ENCODE results near the gene CACNA1H.
"Not testable (repeated sequence)": the region's sequence is repeated elsewhere in the genome, so short reads cannot be mapped to it uniquely, and the experiment has no call there.

DNA sequence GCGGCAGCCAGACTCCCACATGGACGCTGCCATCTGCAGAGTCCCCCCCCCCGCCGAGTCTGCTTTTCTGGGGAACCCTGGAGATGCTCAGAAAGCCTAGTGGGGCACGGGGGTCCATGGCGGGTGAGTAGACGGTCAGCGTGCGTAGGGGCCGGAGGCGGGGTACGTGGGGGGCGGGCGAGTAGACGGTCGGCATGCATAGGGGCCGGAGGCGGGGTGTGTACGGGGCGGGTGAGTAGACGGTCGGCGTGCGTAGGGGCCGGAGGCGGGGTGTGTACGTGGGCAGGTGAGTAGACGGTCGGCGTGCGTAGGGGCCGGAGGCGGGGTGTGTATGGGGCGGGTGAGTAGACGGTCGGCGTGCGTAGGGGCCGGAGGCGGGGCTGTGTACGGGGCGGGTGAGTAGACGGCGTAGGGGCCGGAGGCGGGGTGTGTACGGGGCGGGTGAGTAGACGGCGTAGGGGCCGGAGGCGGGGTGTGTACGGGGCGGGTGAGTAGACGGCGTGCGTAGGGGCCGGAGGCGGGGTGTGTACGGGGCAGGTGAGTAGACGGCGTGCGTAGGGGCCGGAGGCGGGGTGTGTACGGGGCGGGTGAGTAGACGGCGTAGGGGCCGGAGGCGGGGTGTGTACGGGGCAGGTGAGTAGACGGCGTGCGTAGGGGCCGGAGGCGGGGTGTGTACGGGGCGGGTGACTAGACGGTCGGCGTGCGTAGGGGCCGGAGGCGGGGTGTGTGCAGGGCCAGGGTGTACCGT lies 32.7 kb downstream of the CACNA1H start:
- not testable (repeated sequence) for TF ChIP-seq EZH2 (IDR thresholded peaks at IDR 0.05; ENCODE audit: insufficient read depth, poor library complexity, severe bottlenecking); EZH2phosphoT487 (IDR thresholded peaks at IDR 0.05; ENCODE audit: insufficient read depth, low read depth)

All from GM23248 (cell line).